Measurements from ENCODE around the gene NAALADL1. TPM values are rescaled to one million over a fixed set of nuclear protein-coding genes. Genes with fewer than 3 reads are reported as not detected.

NAALADL1 gene
- total RNA-seq, 4 donors from 2014 or later: 13.8 to 105 (median 75.6) TPM; not detected in 1

DNA sequence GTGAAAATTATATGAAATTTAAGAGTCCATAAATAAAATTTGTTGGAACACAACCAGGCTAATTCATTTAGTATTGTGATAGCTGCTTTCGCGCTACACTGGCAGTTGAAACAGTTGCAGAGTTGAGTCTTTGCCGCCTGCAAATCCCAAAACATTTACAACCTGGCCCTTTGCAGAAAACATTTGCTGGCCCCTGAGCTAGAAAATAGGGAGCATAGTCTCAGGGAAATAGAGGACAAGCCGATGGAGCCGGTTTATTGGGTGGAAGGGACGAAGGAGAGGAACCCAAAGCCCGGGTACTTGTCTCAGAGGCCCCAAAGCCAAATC is 17.9 kb downstream of the NAALADL1 start:
- peak overlapping the region; percentile 49 to 92 (median 78) for H3K4me3 ChIP-seq
- in situ Hi-C loops (cut with MboI; ENCODE audit: low pct_ligation_motif_present in 1 of 4, low pct_unique_long_range_greater_than_20kb in 1 of 4, low sequenced_read_pairs in 3 of 4): no loop called here
- peaks cover 0 to 17% (median 3%) of the 10 kb centered on the region in 4 donors for H3K36me3 ChIP-seq
- no peak for DNase-seq
- TF ChIP-seq EP300 (IDR thresholded peaks at IDR 0.05; ENCODE audit: low read depth): no peak
- TF ChIP-seq POLR2AphosphoS5 (IDR thresholded peaks at IDR 0.05): no peak
- TF ChIP-seq CTCF (IDR thresholded peaks at IDR 0.05): no peak
- TF ChIP-seq POLR2A (IDR thresholded peaks at IDR 0.05): no peak
- H3K4me1 ChIP-seq: peaks cover 10 to 36% (median 18%) of the 10 kb centered on the region in 4 donors
- H3K27ac ChIP-seq: peak overlapping the region; percentile 92 to 97 (median 96)
- 13% methylated on average over 7 of the region's 7 CpGs; no CpG with 5 or more reads in 1 of the 2 donors for WGBS, 2 donors (ENCODE audit: low coverage in 1 of 2)
- intact Hi-C loops (cut with DNase I; ENCODE audit: low total_unique reads): no loop called here
- H3K9me3 ChIP-seq: no peaks in the 10 kb centered on the region
- no peaks in the 10 kb centered on the region for H3K27me3 ChIP-seq

- DNase-seq: peak; percentile 41
- in situ Hi-C loops (cut with MboI; ENCODE audit: low pct_ligation_motif_present in 1 of 4, low pct_unique_long_range_greater_than_20kb in 1 of 4, low sequenced_read_pairs in 3 of 4): no loop called here
- WGBS, 2 donors (ENCODE audit: low coverage in 1 of 2): 68 to 75% methylated on average over 6 of the region's 6 CpGs
- Histone ChIP-seq H3K4me1 (peaks cover 4 to 13% (median 9%) of the 10 kb centered on the region in 4 donors), H3K4me3 (no peak overlapping the region), H3K36me3 (peaks cover 0 to 36% (median 14%) of the 10 kb centered on the region in 4 donors), H3K27ac (no peak overlapping the region), H3K27me3 (no peaks in the 10 kb centered on the region), H3K9me3 (no peaks in the 10 kb centered on the region)
- intact Hi-C loops (cut with DNase I; ENCODE audit: low total_unique reads): no loop called here
- TF ChIP-seq EP300 (IDR thresholded peaks at IDR 0.05; ENCODE audit: low read depth): no peak
- no peak for TF ChIP-seq POLR2AphosphoS5 (IDR thresholded peaks at IDR 0.05)
- no peak for TF ChIP-seq CTCF (IDR thresholded peaks at IDR 0.05)
- no peak for TF ChIP-seq POLR2A (IDR thresholded peaks at IDR 0.05)
These were observed 21.4 kb downstream of the NAALADL1 start for GRCh38 chr11:65036931-65037330.

DNA sequence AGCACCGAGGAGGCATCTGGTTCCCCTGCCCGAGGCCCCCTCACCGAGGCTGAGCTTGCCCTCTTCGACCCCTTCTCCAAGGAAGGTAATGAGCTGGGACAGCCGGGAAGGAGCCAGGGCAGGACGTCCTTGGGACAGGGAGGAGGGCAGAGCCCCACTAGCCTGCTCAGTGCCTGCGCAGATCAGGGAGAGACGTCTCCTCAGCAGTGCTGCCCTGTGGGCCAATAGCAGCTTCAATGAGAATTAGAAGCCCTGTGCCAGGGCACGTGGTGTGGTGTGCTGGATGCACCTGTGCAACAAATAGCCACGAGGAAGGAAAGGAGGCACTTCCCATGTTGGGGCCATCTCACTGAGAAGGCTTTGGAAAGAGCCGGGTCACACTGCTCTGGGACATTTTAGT is 22.8 kb downstream of the NAALADL1 start:
- H3K27me3 ChIP-seq: no peaks in the 10 kb centered on the region
- H3K4me3 ChIP-seq: no peak overlapping the region
- in situ Hi-C loops (cut with MboI; ENCODE audit: low pct_ligation_motif_present in 1 of 4, low pct_unique_long_range_greater_than_20kb in 1 of 4, low sequenced_read_pairs in 3 of 4) (no loop called here), intact Hi-C loops (cut with DNase I; ENCODE audit: low total_unique reads) (no loop called here)
- no peak for DNase-seq
- H3K9me3 ChIP-seq: no peaks in the 10 kb centered on the region
- H3K27ac ChIP-seq: no peak overlapping the region
- 79 to 93% methylated on average over 7 to 11 of the region's 11 CpGs for WGBS, 2 donors (ENCODE audit: low coverage in 1 of 2)
- peaks cover 0 to 39% (median 14%) of the 10 kb centered on the region in 4 donors for H3K36me3 ChIP-seq
- TF ChIP-seq POLR2AphosphoS5 (IDR thresholded peaks at IDR 0.05) (no peak), POLR2A (IDR thresholded peaks at IDR 0.05) (no peak)
- H3K4me1 ChIP-seq: peaks cover 0 to 9% (median 6%) of the 10 kb centered on the region in 4 donors

- peaks cover 0 to 39% (median 14%) of the 10 kb centered on the region in 4 donors for H3K36me3 ChIP-seq
- WGBS, 2 donors (ENCODE audit: low coverage in 1 of 2): 81% methylated on average over 2 of the region's 2 CpGs; no CpG with 5 or more reads in 1 of the 2 donors
- no peak for TF ChIP-seq POLR2A (IDR thresholded peaks at IDR 0.05)
- no peak for TF ChIP-seq POLR2AphosphoS5 (IDR thresholded peaks at IDR 0.05)
- no peak for TF ChIP-seq EP300 (IDR thresholded peaks at IDR 0.05; ENCODE audit: low read depth)
- no peak for TF ChIP-seq CTCF (IDR thresholded peaks at IDR 0.05)
These were observed 23.9 kb downstream of the NAALADL1 start for GRCh38 chr11:65034423-65034822.

GRCh38 chr11:65032216-65032615 is 26.1 kb downstream of the NAALADL1 start:
- TF ChIP-seq CTCF (IDR thresholded peaks at IDR 0.05) (no peak), POLR2A (IDR thresholded peaks at IDR 0.05) (no peak), EP300 (IDR thresholded peaks at IDR 0.05; ENCODE audit: low read depth) (no peak), POLR2AphosphoS5 (IDR thresholded peaks at IDR 0.05) (no peak)

More at GRCh38 chr11:65034423-65034822, 23.9 kb downstream of the NAALADL1 start:
- no peak for DNase-seq
- no peaks in the 10 kb centered on the region for H3K27me3 ChIP-seq
- no peak overlapping the region for H3K27ac ChIP-seq
- no peak overlapping the region for H3K4me3 ChIP-seq
- peaks cover 0 to 4% (median under 1%) of the 10 kb centered on the region in 4 donors for H3K4me1 ChIP-seq
- H3K9me3 ChIP-seq: no peaks in the 10 kb centered on the region
- intact Hi-C loops (cut with DNase I; ENCODE audit: low total_unique reads) (no loop called here), in situ Hi-C loops (cut with MboI; ENCODE audit: low pct_ligation_motif_present in 1 of 4, low pct_unique_long_range_greater_than_20kb in 1 of 4, low sequenced_read_pairs in 3 of 4) (no loop called here)

More at GRCh38 chr11:65032216-65032615, 26.1 kb downstream of the NAALADL1 start:
- no peak overlapping the region for H3K4me3 ChIP-seq
- in situ Hi-C loops (cut with MboI; ENCODE audit: low pct_ligation_motif_present in 1 of 4, low pct_unique_long_range_greater_than_20kb in 1 of 4, low sequenced_read_pairs in 3 of 4) (no loop called here), intact Hi-C loops (cut with DNase I; ENCODE audit: low total_unique reads) (no loop called here)
- WGBS, 2 donors (ENCODE audit: low coverage in 1 of 2): 79% methylated on average over 13 of the region's 13 CpGs; no CpG with 5 or more reads in 1 of the 2 donors
- DNase-seq: no peak
- no peaks in the 10 kb centered on the region for H3K9me3 ChIP-seq
- H3K4me1 ChIP-seq: peaks cover 12 to 20% (median 14%) of the 10 kb centered on the region in 4 donors
- peaks cover 0 to 39% (median 11%) of the 10 kb centered on the region in 4 donors for H3K36me3 ChIP-seq
- H3K27me3 ChIP-seq: no peaks in the 10 kb centered on the region
- H3K27ac ChIP-seq: no peak overlapping the region

Data from transverse colon (tissue), 4 donors.